ENCODE data around the gene KIF26A.

DNA sequence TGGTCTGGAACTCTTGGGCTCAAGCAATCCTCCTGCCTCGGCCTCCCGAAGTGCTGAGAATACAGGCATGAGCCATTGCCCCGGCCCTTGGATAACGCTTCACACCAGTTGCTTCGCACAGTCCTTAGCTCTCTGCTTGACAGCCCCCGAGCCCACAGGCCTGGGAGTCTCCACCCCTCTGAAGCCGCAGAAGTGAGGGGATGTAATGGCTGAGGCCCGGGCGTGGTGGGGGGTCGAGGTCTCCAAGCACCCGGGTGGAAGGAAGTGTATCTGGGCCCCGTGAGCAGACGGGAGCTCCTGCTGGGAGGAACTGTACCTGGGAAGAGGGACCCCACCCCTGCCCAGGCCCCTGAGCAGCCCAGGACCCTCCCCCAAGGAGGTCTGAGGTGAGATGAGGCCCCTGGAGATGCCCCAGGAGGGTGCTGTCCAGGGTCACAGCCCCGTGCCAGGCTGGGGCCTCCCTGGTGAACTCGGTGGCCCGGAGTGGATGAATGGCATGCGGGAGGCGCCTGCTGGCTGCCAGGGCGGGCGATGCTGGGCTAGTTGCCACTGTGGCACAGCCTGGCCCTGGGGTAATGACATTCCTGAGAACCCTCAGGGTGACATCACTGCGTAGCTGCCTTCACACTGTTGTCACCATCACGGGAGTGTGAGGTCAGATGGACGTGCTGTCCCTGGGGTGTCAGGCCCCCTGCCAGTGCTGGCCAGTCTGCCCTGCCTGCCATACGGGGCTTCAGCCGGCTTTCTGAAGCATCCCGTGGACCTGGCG is 48.9 kb downstream of the KIF26A start:
- TF ChIP-seq POLR2A (IDR thresholded peaks at IDR 0.05), result no peak
- TF ChIP-seq, protein P1, sequence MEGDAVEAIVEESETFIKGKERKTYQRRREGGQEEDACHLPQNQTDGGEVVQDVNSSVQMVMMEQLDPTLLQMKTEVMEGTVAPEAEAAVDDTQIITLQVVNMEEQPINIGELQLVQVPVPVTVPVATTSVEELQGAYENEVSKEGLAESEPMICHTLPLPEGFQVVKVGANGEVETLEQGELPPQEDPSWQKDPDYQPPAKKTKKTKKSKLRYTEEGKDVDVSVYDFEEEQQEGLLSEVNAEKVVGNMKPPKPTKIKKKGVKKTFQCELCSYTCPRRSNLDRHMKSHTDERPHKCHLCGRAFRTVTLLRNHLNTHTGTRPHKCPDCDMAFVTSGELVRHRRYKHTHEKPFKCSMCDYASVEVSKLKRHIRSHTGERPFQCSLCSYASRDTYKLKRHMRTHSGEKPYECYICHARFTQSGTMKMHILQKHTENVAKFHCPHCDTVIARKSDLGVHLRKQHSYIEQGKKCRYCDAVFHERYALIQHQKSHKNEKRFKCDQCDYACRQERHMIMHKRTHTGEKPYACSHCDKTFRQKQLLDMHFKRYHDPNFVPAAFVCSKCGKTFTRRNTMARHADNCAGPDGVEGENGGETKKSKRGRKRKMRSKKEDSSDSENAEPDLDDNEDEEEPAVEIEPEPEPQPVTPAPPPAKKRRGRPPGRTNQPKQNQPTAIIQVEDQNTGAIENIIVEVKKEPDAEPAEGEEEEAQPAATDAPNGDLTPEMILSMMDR (IDR thresholded peaks at IDR 0.05), result no peak
